ENCODE measurements around the gene ESR1. TPM values are rescaled to one million over a fixed set of nuclear protein-coding genes. Genes with fewer than 3 reads are reported as not detected.

ESR1 gene
- total RNA-seq, 1 experiment from 2014 or later = not detected

DNA sequence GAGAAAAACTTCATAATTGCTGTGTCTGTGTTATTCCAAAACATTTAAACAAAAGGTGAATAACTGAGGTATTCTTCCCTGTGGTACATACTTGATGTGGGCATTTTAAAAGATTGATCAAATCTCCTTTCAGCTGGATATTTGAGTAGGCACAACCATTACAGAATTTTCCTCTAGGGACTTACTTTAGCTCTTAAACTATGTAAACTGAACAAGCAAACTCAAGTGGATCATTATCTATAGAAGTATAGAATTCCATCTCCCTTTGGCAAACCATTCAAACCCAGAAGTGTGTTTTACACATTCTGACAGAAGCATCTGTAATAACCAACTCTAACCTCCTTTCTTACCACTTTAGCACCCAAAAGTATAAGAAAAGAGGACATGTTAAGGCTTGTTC, 241.4 kb downstream of the ESR1 start:
- Histone ChIP-seq H3K4me1 (ENCODE audit: insufficient read depth, low read length) (no peaks in the 10 kb centered on the region), H4K8ac (replicated peaks; ENCODE audit: insufficient read length, low read depth, low read length) (no peak overlapping the region), H2BK20ac (ENCODE audit: low read depth, low read length, poor library complexity, severe bottlenecking) (no peak overlapping the region), H2BK120ac (ENCODE audit: low read depth, low read length, poor library complexity, severe bottlenecking) (no peak overlapping the region), H4K5ac (ENCODE audit: insufficient read length, low read depth, low read length) (no peak overlapping the region), H3K79me1 (ENCODE audit: insufficient read depth, low read depth, low read length, poor library complexity, severe bottlenecking) (no peaks in the 10 kb centered on the region), H3K4me2 (ENCODE audit: insufficient read depth, insufficient read length, low read length) (no peak overlapping the region), H3K14ac (ENCODE audit: insufficient read depth, low read length) (no peak overlapping the region), H3K9ac (ENCODE audit: extremely low read depth, insufficient read length, low read length) (no peak overlapping the region), H4K91ac (ENCODE audit: insufficient read length, low read depth, low read length) (no peak overlapping the region), H3T11ph (ENCODE audit: low read length) (no peak overlapping the region), H2BK15ac (ENCODE audit: low read depth, low read length) (no peak overlapping the region), H3K23me2 (ENCODE audit: insufficient read length, low read depth, low read length, poor library complexity, severe bottlenecking) (no peaks in the 10 kb centered on the region), H3K4ac (ENCODE audit: low read depth, low read length) (no peak overlapping the region), H2AK5ac (ENCODE audit: insufficient read length, low read length) (no peak overlapping the region), H4K20me1 (ENCODE audit: control insufficient read depth, insufficient read depth, insufficient read length) (no peaks in the 10 kb centered on the region), H3K79me2 (ENCODE audit: insufficient read depth, low read length) (no peaks in the 10 kb centered on the region), H2BK5ac (ENCODE audit: insufficient read length, low read length) (no peak overlapping the region), H3K27me3 (ENCODE audit: insufficient read depth, low read length) (no peaks in the 10 kb centered on the region), H3K56ac (ENCODE audit: insufficient read length, low read depth, low read length) (no peak overlapping the region), H3K27ac (ENCODE audit: insufficient read length, low read depth, low read length) (no peak overlapping the region), H2AFZ (ENCODE audit: low read length) (no peak overlapping the region), H2BK12ac (ENCODE audit: insufficient read length, low read depth, low read length) (no peak overlapping the region), H3K9me3 (ENCODE audit: control insufficient read depth, low read depth, low read length) (no peaks in the 10 kb centered on the region), H3K18ac (ENCODE audit: insufficient read length, low read depth, low read length) (no peak overlapping the region), H3K23ac (ENCODE audit: insufficient read length, low read depth, low read length) (no peak overlapping the region)
- Mint-ChIP-seq H3K4me1 (peaks cover 3 to 6% of the 10 kb centered on the region in 2 experiments; a peak in 2 of 4 replicates), H3K36me3 (ENCODE audit: insufficient read depth in 1 of 3, low read depth in 3 of 3) (no peaks in the 10 kb centered on the region), H3K27ac (no peak overlapping the region), H3K4me3 (no peak overlapping the region), H3K27me3 (ENCODE audit: low read depth) (no peaks in the 10 kb centered on the region), H3K9me3 (no peaks in the 10 kb centered on the region)
- TF ChIP-seq, protein P1, sequence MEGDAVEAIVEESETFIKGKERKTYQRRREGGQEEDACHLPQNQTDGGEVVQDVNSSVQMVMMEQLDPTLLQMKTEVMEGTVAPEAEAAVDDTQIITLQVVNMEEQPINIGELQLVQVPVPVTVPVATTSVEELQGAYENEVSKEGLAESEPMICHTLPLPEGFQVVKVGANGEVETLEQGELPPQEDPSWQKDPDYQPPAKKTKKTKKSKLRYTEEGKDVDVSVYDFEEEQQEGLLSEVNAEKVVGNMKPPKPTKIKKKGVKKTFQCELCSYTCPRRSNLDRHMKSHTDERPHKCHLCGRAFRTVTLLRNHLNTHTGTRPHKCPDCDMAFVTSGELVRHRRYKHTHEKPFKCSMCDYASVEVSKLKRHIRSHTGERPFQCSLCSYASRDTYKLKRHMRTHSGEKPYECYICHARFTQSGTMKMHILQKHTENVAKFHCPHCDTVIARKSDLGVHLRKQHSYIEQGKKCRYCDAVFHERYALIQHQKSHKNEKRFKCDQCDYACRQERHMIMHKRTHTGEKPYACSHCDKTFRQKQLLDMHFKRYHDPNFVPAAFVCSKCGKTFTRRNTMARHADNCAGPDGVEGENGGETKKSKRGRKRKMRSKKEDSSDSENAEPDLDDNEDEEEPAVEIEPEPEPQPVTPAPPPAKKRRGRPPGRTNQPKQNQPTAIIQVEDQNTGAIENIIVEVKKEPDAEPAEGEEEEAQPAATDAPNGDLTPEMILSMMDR (conservative IDR thresholded peaks at IDR 0.05) = no peak
- DNase-seq = no peak
